Hepatocyte (in vitro differentiated cells): ENCODE measurements around the gene FCGBP.

ENCODE experiments used
- CTCF ChIP-seq: fragments of 200-600 bp; sonication (generic); IDR thresholded peaks from 2 replicates; pipeline ENCODE4 v1.5.1; 2016; ENCODE audit warnings: antibody characterized with exemption, mild to moderate bottlenecking; ENCODE audit not compliant: poor library complexity
- EZH2 ChIP-seq: fragments of 200-600 bp; sonication (generic); IDR thresholded peaks from 2 replicates; pipeline ENCODE4 v1.6.1; 2016; ENCODE audit warnings: antibody characterized with exemption, mild to moderate bottlenecking, borderline replicate concordance
- EZH2phosphoT487 ChIP-seq: fragments of 200-600 bp; sonication (generic); IDR thresholded peaks from one replicate; pipeline ENCODE4 v1.6.1; 2018; ENCODE audit warnings: antibody characterized with exemption, mild to moderate bottlenecking, low read depth, moderate library complexity; ENCODE audit not compliant: unreplicated experiment, severe bottlenecking

- TF ChIP-seq CTCF (no peak), EZH2 (no peak), EZH2phosphoT487 (no peak)
Measured at GRCh38 chr19:39941615-39942365, 7.4 kb upstream of the FCGBP start.
